ENCODE data around the gene CHD3. TPM values are rescaled to one million over a fixed set of nuclear protein-coding genes. Genes with fewer than 3 reads are reported as not detected.

The CHD3 gene
- total and polyA plus RNA-seq, 2 of the 13 experiments (the other 11 are each of a cell fraction or from before 2014, with no cell fraction given): 2.7 to 3.7 TPM

GRCh38 chr17:7932483-7932891 is 43.9 kb downstream of the CHD3 start (continued):
- TF ChIP-seq ZMAT3 (CRISPR knock-in tag; conservative IDR thresholded peaks at IDR 0.05): no peak
- TF ChIP-seq USF2 (IDR thresholded peaks at IDR 0.05; ENCODE audit: low read depth, low read length): no peak
- no peak for TF ChIP-seq USF2 (CRISPR knock-in tag; IDR thresholded peaks at IDR 0.05; ENCODE audit: borderline replicate concordance)
- no peak for TF ChIP-seq ADNP (CRISPR knock-in tag; IDR thresholded peaks at IDR 0.05)
- no peak for TF ChIP-seq ZNF800 (CRISPR knock-in tag; IDR thresholded peaks at IDR 0.05)
- no peak for TF ChIP-seq GLI4 (CRISPR knock-in tag; IDR thresholded peaks at IDR 0.05; ENCODE audit: borderline replicate concordance)
- 0 out of 2 replicates have a peak, but pooled peaks have one; percentile 48 for TF ChIP-seq THAP8 (CRISPR knock-in tag; IDR thresholded peaks at IDR 0.05; ENCODE audit: borderline replicate concordance)
- no peak for TF ChIP-seq HNF4A (CRISPR knock-in tag; IDR thresholded peaks at IDR 0.05)
- TF ChIP-seq PHF8 (CRISPR knock-in tag; IDR thresholded peaks at IDR 0.05): no peak
- TF ChIP-seq MED13 (CRISPR knock-in tag; IDR thresholded peaks at IDR 0.05): no peak
- TF ChIP-seq TEAD2 (CRISPR knock-in tag; IDR thresholded peaks at IDR 0.05): no peak
- TF ChIP-seq MTA1 (CRISPR knock-in tag; IDR thresholded peaks at IDR 0.05; ENCODE audit: borderline replicate concordance): no peak
- no peak for TF ChIP-seq CBX2 (IDR thresholded peaks at IDR 0.05; ENCODE audit: low read depth, low read length)
- TF ChIP-seq CBX2 (CRISPR knock-in tag; IDR thresholded peaks at IDR 0.05; ENCODE audit: low read depth): no peak
